SU-DHL-6 (cell line): ENCODE measurements around the gene MUC5B.

ENCODE experiments used
- H2AFZ ChIP-seq: fragments of 200-600 bp; sonication (generic); 2 replicates; pipeline ENCODE4 v1.6.1; 2014; ENCODE audit warnings: low read depth, mild to moderate bottlenecking, moderate library complexity, mixed read lengths, antibody characterized with exemption, low read length; ENCODE audit not compliant: severe bottlenecking
- H3F3A ChIP-seq: fragments of 200-600 bp; shearing (Covaris generic); 2 replicates; pipeline ENCODE4 v1.6.0; 2016; ENCODE audit warnings: antibody characterized with exemption, mild to moderate bottlenecking; ENCODE audit not compliant: insufficient read depth
- H3K27ac ChIP-seq: fragments of 200-600 bp; sonication (generic); 2 replicates; pipeline ENCODE4 v1.5.1; 2016; ENCODE audit warnings: low read depth, mild to moderate bottlenecking, low read length, moderate library complexity, mixed read lengths
- H3K27me3 ChIP-seq: fragments of 200-600 bp; sonication (generic), shearing (Covaris generic); 2 replicates; pipeline ENCODE4 v1.6.0; 2014; ENCODE audit warnings: mild to moderate bottlenecking, low read length
- H3K36me3 ChIP-seq: fragments of 200-600 bp; sonication (generic); 2 replicates; pipeline ENCODE4 v1.6.1; 2014; ENCODE audit warnings: mild to moderate bottlenecking, low read length, mixed read lengths
- H3K4me2 ChIP-seq: fragments of 300-600, 200-600 bp; shearing (Covaris generic), sonication (generic); 2 replicates; pipeline ENCODE4 v1.6.0; 2014; ENCODE audit warnings: low read length, low read depth, mild to moderate bottlenecking; ENCODE audit not compliant: poor library complexity, severe bottlenecking
- H3K4me3 ChIP-seq: fragments of 200-600 bp; sonication (generic); 2 replicates; pipeline ENCODE4 v1.5.1; 2014; ENCODE audit warnings: antibody characterized with exemption, low read length, mild to moderate bottlenecking, mixed read lengths; ENCODE audit not compliant: insufficient read depth, poor library complexity, severe bottlenecking
- H3K79me2 ChIP-seq: fragments of 200-600 bp; sonication (generic); 2 replicates; pipeline ENCODE4 v1.6.1; 2014; ENCODE audit warnings: mild to moderate bottlenecking, low read length, moderate library complexity; ENCODE audit not compliant: insufficient read depth
- H3K9ac ChIP-seq: fragments of 200-600 bp; sonication (generic); 2 replicates; pipeline ENCODE4 v1.7.0; 2014; ENCODE audit warnings: mild to moderate bottlenecking, low read length
- H3K9me2 ChIP-seq: fragments of 200-600 bp; sonication (generic); replicated peaks from 2 replicates; pipeline ENCODE4 v1.6.1; 2014; ENCODE audit warnings: low read length; ENCODE audit not compliant: insufficient read depth
- H3K9me3 ChIP-seq: fragments of 200-600 bp; sonication (generic); 2 replicates; pipeline ENCODE4 v1.6.1; 2014; ENCODE audit warnings: low read length, mixed read lengths; ENCODE audit not compliant: insufficient read depth
- H4K20me1 ChIP-seq: fragments of 200-600 bp; sonication (generic); 2 replicates; pipeline ENCODE4 v1.6.1; 2014; ENCODE audit warnings: low read depth, mild to moderate bottlenecking, antibody characterized with exemption, low read length, moderate library complexity, mixed read lengths
- EZH2phosphoT487 ChIP-seq: fragments of 200-600 bp; sonication (generic), shearing (Covaris generic); conservative IDR thresholded peaks from 2 replicates; pipeline ENCODE4 v1.6.1; 2018; ENCODE audit warnings: mild to moderate bottlenecking, antibody characterized with exemption, low read length, moderate library complexity, mixed read lengths
- TF ChIP-seq, protein P1 (sequence below): fragments of 200-600 bp; sonication (generic); IDR thresholded peaks from one replicate; pipeline ENCODE4 v1.5.1; 2017; ENCODE audit warnings: antibody characterized with exemption, mild to moderate bottlenecking, low read length, moderate library complexity; ENCODE audit not compliant: insufficient read depth, poor library complexity, severe bottlenecking

MUC5B gene

GRCh38 chr11:1305063-1305495 is 82.2 kb downstream of the MUC5B start:
- Histone ChIP-seq H3K4me3 (no peak overlapping the region), H3F3A (0 out of 2 replicates have a peak, but pooled peaks cover under 1% of the 10 kb centered on the region), H3K36me3 (no peaks in the 10 kb centered on the region), H3K79me2 (peaks cover 70% of the 10 kb centered on the region), H3K9ac (no peak overlapping the region), H3K4me2 (no peak overlapping the region), H3K27me3 (no peaks in the 10 kb centered on the region), H3K27ac (no peak overlapping the region), H3K9me2 (no peaks in the 10 kb centered on the region), H2AFZ (no peak overlapping the region), H4K20me1 (no peaks in the 10 kb centered on the region; the same call in 1 of the 2 replicates), H3K9me3 (no peaks in the 10 kb centered on the region)
- TF ChIP-seq, protein P1, sequence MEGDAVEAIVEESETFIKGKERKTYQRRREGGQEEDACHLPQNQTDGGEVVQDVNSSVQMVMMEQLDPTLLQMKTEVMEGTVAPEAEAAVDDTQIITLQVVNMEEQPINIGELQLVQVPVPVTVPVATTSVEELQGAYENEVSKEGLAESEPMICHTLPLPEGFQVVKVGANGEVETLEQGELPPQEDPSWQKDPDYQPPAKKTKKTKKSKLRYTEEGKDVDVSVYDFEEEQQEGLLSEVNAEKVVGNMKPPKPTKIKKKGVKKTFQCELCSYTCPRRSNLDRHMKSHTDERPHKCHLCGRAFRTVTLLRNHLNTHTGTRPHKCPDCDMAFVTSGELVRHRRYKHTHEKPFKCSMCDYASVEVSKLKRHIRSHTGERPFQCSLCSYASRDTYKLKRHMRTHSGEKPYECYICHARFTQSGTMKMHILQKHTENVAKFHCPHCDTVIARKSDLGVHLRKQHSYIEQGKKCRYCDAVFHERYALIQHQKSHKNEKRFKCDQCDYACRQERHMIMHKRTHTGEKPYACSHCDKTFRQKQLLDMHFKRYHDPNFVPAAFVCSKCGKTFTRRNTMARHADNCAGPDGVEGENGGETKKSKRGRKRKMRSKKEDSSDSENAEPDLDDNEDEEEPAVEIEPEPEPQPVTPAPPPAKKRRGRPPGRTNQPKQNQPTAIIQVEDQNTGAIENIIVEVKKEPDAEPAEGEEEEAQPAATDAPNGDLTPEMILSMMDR: no peak
- no peak for TF ChIP-seq EZH2phosphoT487

- no peak overlapping the region for H3K27ac ChIP-seq
- no peaks in the 10 kb centered on the region for H3K36me3 ChIP-seq
- H3F3A ChIP-seq: peaks cover 6% of the 10 kb centered on the region
- H3K9me2 ChIP-seq: no peaks in the 10 kb centered on the region
- no peak overlapping the region for H3K4me3 ChIP-seq
- H3K4me2 ChIP-seq: no peak overlapping the region
- no peaks in the 10 kb centered on the region; the same call in 1 of the 2 replicates for H4K20me1 ChIP-seq
- H3K79me2 ChIP-seq: peaks cover 66% of the 10 kb centered on the region
- H3K9ac ChIP-seq: no peak overlapping the region
- H2AFZ ChIP-seq: no peak overlapping the region
- TF ChIP-seq, protein P1: no peak
- no peak for TF ChIP-seq EZH2phosphoT487
- no peaks in the 10 kb centered on the region for H3K9me3 ChIP-seq
- no peaks in the 10 kb centered on the region for H3K27me3 ChIP-seq
Measured at GRCh38 chr11:1305501-1306056, 82.7 kb downstream of the MUC5B start.

- Histone ChIP-seq H3K79me2 (peaks cover 59% of the 10 kb centered on the region), H3F3A (peaks cover 15% of the 10 kb centered on the region), H3K4me2 (no peak overlapping the region), H3K36me3 (no peaks in the 10 kb centered on the region; the same call in 1 of the 2 replicates), H3K9me2 (no peaks in the 10 kb centered on the region), H4K20me1 (no peaks in the 10 kb centered on the region), H3K27me3 (no peaks in the 10 kb centered on the region), H3K27ac (no peak overlapping the region), H2AFZ (no peak overlapping the region), H3K9ac (no peak overlapping the region), H3K4me3 (no peak overlapping the region), H3K9me3 (peaks cover 2% of the 10 kb centered on the region; the same call in 1 of the 2 replicates)
- TF ChIP-seq, protein P1: no peak
- no peak for TF ChIP-seq EZH2phosphoT487
Measured at GRCh38 chr11:1306186-1307162, 83.6 kb downstream of the MUC5B start.
